ENCODE measurements around the gene PP2D1.
"Not testable (repeated sequence)": the region's sequence is repeated elsewhere in the genome, so short reads cannot be mapped to it uniquely, and the experiment has no call there.

The PP2D1 gene

DNA sequence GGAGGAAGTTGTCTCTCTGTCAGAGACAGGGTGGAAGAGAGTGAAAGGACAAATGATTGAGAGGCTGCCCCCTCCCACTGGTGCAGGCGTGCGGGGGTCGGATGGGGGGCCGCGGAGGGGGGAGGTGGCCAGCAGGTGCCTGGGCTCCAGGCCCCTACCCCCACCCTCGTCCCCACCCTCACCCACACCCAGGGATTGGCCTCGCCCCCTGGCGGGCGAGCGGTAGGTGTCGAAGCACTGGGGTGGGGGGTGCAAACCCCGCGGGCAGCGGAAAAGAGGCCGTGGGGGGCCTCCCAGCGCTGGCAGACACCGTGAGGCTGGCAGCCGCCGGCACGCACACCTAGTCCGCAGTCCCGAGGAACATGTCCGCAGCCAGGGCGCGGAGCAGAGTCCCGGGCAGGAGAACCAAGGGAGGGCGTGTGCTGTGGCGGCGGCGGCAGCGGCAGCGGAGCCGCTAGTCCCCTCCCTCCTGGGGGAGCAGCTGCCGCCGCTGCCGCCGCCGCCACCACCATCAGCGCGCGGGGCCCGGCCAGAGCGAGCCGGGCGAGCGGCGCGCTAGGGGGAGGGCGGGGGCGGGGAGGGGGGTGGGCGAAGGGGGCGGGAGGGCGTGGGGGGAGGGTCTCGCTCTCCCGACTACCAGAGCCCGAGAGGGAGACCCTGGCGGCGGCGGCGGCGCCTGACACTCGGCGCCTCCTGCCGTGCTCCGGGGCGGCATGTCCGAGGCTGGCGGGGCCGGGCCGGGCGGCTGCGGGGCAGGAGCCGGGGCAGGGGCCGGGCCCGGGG is 27.9 kb upstream of the PP2D1 start, which contains the start of gene KAT2B:
TSS of gene KAT2B (plus strand) at position 682 of the 783 bp plus-strand sequence. CDS start at position 714, 32 bp downstream.
- peak; percentile 69 to 72 for DNase-seq (ENCODE audit: low read depth in 2 of 2)

DNA sequence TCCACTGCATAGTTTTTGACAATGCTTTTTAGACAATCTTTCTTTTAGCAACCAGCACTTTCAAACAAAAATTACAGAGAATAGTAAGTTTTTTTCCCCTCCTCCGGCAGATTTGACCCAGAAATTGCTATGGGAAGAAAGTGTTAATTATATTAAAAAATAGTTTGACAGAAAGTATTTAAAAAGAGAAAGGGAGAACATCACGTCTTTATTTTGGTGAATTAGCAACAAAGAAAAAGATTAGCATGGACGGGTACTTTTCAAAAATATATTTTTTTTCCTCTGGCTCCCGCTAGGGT is 27.4 kb upstream of the PP2D1 start:
- DNase-seq (ENCODE audit: low read depth in 2 of 2) = no peak

DNA sequence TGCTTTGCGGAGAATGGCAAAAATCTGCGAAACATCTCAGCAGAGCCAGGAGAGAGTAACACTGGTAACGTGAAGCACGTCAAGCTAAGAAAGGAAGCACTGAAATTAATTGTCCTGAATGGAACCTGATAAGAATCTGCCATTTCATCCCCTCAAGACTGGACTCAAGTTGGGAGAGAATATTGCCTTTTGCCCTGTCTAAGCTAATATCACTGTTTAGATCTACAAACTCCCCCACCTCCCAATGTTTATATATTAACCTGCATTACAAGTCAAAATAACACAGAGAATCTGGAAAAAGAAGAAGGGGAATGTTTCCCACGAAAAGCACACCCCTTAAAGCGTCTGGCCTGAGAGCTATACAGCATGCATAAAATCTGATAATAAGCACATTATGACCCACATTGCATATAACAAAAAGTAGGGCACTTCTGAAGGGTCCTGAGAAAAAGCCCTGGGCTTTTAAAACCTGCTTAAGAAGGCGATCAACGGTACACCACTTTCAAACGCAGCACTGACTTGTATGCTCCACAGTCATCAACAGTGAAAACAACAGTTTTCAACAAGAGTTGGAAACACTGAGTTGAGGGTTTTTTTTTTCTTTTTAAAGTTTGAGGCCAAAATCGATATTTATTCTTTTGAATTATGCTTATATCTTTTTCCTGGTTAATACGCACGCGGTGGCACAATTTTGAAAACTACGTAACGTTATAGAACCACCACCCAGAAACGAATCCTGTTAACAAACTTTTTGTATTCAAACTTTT is 26.8 kb upstream of the PP2D1 start:
- DNase-seq (ENCODE audit: low read depth in 2 of 2) = no peak

DNA sequence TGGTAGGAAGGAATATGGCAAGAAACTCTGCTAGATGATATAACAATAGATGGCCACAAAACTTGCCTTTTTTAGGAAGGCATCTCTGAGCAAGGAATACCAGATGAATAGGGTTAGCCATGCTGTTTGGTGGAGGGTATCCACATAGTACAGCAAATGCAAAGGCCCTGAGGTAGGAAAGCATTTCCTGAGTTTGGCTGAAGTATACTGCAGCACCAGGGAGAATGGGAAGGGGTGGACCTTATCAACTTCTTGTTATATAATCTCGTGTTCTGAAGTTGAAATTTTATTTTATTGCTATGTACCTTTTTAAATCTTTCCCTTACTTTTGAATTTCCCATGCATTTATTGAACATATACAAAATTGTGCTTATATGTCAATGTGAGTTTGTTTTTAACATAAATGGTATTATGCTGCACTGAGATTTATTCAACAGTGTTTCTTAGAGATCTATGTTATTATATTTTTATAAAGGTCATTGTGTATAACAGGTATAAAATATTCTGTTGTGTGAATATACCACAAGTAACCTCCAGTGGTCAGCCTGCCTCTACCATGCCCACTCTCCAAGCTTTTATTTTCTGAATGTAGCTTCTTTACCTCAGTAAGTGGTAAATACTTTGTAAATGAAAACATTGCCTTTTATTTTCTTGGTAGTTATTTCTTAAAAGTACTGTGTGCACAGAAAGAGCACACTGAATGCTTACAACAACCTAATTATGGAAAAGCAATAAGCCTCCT is 25.4 kb upstream of the PP2D1 start:
- no peak for DNase-seq (ENCODE audit: low read depth in 2 of 2)

DNA sequence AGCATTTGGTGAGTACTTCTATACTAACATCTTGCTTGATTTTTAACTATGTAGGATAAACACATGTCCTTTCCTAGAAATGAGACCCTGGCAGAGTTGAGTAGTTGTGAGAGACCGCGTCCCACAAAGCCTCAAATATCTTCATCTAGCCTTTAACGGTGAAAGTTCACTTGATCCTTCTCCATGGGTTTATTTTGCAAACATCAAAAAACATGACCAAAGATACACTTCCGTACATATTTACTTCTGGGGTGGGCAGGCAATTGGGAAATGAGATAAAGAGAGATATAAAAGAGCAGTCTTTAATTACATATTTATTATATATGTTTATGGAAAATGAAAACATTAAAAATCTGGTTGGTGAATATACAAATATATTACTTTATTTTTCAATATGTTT is 23.0 kb upstream of the PP2D1 start:
- DNase-seq (ENCODE audit: low read depth in 2 of 2) = no peak

DNA sequence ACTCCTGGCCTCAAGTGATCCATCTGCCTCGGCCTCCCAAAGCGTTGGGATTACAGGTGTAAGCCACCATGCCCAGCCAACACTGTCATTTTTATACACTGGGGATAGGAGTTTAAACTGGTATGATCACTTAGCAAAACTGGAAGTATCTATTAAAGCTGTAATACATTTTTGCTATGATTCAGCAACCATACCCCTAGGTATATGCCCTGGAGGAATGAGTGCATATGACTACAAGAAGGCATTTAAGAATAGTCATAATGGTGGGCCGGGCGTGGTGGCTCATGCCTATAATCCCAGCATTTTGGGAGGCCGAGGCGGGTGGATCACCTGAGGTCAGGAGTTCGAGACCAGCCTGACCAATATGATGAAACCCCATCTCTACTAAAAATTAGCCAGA is 19.9 kb upstream of the PP2D1 start:
- not testable (repeated sequence) for DNase-seq (ENCODE audit: low read depth in 2 of 2)

DNA sequence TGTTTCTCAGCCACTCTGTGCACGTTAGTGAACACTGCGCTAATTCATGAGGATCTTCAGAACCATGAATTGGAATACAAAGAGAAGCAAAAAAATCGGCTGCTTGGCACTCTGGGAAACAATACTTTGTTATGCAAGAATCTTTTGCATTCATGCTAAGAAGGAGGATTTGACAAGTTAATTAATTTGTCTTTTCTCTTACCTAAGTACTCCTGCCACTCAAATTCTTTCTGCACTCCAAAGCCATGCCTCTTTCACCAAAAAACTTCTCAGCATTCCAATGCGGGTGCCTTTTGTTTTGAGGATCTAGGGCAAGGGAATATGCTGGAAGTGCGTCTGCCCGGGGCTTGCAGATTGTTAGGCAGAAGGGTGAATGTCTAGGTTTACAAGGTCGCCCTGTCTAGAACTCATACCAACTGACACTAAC is 16.9 kb upstream of the PP2D1 start:
- DNase-seq (ENCODE audit: low read depth in 2 of 2) = no peak

DNA sequence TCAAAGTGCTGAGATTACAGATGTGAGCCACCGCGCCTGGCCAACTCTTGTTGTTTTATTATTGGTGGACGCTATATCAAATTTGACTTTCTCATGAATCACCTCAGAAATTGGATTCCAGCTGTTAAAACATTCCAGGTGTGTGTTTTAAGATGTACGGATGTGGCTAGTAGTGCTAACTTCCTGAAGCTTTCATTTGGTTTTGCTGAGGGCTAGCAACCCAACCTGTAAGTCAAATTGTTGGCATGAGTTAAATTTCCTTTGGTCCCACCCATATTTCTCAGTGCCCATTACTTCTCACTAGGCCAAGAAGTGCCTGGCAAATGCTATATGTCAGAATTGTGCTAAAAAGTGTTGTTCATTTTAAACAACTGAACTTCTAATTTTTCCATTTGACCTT is 15.1 kb upstream of the PP2D1 start:
- no peak for DNase-seq (ENCODE audit: low read depth in 2 of 2)

DNA sequence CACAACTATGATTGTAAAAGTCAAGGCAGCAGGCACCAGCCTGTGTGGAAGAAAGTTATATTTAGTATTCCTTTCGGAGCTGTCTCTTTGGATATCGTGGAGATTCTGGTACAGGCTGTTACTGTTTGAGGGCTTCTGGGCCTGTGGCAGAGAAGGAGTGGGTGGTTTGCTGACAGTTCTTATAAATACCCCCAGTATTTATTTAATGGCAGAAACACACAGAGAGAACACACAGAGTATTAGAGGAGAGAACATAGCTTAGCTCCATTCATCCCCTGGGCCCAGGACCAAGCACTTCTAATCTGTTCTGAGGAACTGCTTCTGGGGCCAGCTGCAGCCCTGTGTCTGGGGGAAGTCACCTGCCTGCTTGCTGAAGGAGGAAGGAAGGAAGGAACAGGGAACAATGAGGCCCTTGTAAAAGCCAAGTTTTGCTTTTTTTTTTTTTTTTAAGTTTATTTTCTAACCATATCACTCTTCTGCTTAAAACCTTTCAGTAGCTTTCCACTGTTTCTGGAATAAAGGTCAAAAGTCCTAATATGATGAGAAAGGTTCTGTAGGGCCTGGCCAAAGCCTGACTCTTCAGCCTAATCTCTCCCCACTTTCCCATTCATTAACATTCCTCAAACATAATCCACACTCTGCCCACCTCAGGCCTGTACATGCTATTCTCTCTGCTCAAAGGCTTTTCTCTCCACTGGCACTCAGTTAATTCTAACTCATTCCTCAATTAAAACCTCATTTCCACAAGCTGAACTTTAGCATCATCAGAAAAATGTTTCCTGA is 11.8 kb upstream of the PP2D1 start:
- no peak for DNase-seq (ENCODE audit: low read depth in 2 of 2)

DNA sequence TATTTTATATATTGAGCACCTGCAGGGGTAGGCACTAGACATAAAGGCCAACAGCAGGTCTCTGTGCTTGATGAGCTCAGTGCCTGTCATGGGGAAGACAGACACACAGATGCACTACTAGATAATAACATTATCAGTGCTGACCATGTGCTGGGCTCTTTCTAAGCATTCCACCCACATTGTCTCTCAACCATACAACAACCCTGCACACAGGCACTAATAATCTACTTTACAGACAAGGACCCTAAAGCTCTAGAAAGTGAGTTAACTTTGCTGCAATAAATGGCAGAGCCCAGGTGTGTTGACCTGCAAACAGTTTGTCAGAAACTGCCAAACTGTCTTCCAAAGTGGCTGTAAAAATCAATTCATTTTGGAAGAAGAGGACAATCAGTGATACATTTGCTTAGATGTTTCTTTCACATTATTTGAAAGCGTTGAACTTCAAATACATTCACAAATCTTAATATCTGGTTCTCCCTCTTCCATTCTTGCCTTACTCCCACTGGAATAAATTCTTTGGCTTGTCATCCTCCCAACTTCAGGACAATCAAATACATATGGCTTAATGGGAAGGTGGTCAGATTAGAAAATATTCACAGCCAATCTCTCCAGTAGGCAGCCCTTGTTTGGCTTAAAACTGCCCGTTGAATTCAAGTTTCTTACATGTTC is 11.0 kb upstream of the PP2D1 start:
- DNase-seq (ENCODE audit: low read depth in 2 of 2) = no peak

DNA sequence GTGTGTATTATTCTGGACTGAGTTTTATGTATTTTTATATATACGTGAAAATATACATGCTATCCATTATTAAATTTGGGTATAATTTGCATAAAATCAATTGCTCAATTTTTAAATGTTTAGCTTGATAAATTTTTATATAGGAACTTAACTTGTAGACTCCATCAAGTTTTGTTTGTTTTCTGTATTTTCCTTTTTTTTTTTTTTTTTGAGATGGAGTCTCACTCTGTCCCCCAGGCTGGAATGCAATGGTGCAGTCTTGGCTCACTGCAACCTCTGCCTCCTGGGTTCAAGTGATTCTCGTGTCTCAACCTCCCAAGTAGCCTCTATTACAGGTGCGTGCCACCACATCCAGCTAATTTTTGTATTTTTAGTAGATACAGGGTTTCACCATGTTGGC is 4.0 kb upstream of the PP2D1 start:
- DNase-seq (ENCODE audit: low read depth in 2 of 2) = not testable (repeated sequence)

DNA sequence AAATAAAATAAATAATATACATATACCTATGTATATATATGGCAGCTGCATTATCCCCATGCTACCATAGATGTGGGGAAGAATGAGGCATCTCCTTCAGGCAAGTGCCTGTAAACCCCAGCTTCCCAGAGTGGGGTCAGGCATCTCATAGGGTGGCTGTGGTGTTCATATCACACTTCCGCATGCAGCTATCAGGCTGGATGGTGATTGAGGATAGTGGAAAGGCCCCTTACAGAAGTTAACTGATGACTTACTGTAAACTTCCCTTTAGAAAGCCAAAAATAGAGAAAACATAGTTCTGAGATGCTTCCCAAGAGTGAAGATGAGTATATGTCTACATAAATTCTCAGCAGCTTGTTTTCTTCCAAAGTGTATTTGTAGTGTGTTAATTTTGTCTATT is 3.5 kb upstream of the PP2D1 start:
- no peak for DNase-seq (ENCODE audit: low read depth in 2 of 2)

DNA sequence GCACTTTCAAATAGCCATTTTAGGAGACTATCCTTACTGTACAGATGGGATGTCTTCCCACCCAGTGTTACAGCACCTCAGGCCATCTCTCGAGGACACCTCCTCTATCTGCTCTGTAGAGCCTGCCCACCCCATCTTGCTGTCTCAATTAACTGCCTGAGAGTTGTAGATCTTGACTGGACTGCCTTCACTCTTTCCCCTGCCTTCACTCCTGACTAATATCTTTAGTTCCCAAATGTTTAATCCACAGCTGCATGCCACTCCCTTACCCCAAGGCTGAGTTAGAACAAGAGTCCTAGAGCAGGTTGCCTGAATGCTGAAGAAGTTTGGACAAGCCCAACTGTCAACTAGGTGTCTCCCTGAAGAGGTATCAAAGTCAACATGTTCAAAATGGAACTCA is 1.3 kb upstream of the PP2D1 start:
- DNase-seq (ENCODE audit: low read depth in 2 of 2) = no peak

DNA sequence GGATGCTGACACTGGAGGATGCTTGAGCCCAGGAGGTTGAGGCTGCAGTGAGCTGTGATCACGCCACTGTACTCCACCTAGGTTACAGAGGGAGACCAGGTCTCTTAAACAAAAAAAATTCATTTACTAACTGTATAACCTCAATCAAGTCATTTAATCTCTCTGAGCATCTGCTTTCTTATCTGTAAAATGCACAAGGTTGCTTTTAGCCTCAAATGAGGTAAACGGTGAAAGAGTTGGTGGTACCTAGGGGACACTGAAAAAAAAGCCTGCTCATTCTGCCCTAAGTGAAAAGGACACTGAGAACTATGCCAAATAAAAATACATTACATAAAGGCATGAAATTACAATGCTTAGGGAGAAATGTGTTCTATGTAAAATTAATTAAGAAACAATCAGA is 3.4 kb downstream of the PP2D1 start:
- no peak for DNase-seq (ENCODE audit: low read depth in 2 of 2)

DNA sequence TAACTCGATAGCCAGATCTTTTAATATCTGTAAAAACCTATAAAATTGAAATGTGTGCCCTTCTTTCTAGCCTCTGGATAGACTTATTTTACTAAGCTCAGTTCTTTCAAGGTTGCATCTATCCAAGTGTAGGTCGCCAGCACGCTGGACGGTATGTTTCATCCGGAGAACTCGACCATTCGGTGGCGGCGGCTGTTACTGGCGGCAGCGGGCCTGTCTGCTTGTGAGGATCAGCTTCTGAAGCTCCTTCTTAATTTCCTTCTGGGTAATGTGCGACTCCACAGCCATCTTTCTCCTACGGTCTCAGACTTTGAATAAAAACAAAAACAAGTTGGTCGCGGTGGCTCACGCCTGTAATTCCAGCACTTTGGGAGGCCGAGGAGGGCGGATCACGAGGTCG is 4.1 kb downstream of the PP2D1 start:
- no peak for DNase-seq (ENCODE audit: low read depth in 2 of 2)

DNA sequence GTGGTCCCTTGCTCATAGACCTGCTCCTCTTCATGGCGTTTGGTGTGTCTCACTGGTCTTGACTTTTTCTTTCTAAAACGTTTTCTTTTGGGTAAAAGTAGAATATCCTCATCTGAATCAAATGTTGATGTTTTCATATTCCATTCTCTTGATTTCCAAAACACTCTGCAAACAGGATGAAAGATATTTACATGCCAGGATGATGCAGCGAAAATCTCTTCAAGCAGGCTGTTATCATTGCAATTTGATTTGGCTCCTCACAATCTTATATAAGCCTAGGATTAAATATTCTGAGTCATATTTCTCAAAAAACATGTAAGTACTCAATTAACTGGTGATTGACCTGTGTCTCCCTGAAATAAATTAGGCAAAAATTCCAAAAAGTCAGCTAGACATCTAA is 10.1 kb downstream of the PP2D1 start:
- DNase-seq (ENCODE audit: low read depth in 2 of 2) = no peak

DNA sequence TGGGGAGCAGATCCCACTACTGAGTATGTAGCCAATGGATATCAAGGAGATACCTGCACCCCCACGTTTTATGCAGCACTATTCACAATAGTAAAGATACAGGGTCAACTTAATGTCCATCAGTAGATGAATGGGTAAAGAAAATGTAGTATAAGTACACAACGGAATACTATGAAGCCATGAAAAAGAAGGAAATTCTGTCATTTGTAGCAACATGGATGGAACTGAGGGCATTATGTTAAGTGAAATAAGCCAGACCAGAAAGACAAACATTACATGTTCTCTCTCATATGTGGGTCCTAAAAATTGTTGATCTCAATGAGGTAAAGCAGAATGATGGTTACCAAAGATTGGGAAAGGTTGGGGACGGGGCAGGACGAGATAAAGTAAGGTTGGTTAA is 14.6 kb downstream of the PP2D1 start:
- no peak for DNase-seq (ENCODE audit: low read depth in 2 of 2)

DNA sequence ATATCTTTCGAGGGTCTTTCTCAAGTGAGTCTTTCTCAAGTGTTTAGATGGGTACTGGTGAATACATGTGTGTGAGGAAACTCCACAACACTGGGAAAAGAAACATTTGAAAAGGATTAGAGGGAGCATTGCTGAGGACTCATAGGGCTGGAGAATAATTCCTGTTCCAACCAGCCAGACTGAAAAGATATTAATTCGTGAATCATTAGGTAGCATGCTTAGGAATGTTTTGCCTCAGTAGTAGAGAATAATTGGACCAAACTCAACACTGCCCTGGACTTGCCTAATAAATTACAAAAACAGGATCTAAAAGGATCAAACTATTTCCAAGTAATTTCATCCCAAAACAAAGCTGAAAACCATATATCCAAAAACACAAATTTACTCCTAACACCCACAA is 17.3 kb downstream of the PP2D1 start:
- DNase-seq (ENCODE audit: low read depth in 2 of 2) = no peak

DNA sequence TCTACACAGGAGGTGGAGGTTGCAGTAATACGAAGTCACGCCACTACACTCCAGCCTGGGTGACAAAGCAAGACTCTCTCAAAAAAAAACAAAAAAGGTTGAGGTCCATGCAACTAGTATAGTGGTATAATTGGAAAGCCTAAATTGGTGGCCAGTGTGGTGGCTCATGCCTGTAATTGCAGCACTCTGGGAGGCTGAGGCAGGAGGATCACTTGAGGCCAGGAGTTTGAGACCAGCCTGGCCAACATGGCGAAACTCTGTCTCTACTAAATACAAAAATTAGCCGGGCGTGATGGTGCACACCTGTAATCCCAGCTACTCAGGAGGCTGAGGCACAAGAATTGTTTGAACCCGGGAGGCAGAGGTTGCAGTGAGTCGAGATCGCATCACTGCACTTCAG is 23.2 kb downstream of the PP2D1 start:
- DNase-seq (ENCODE audit: low read depth in 2 of 2) = not testable (repeated sequence)

DNA sequence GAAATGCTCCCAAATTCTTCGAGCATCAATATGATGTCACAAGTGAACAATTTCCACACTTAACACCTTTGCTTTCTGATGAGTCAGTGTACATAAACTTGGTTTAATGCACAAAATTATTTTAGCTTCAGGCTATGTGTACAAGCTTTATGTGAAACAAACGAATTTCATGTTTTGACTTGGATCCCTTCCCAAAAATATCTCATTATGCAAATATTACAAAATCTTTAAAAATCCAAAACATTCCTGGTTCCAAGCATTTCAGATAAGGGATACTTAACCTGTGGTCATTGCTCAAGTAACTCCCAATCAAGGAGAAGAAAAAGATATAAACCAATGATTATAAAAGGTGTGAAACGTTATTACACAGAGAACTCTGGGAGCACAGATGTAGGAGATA is 40.0 kb downstream of the PP2D1 start:
- no peak for DNase-seq (ENCODE audit: low read depth in 2 of 2)

DNA sequence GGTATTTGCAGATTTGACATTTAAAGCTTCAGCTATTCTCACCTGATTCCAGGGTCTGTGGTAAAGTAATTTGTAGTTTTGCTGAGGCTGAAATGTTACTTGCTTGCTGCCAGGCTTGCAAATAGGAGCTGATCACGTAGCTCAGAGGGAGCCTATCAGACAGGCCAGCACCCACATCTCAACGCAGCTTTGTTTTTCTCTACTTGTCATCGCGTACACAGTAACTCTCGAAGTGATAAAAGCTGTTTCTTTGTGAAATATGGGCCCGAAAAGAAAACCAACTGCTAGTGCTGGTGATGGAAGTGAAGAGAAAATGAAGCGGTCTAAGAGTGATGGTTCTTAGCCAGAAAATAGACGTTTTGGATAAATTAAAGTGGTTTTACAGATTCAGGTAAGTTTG is 41.7 kb downstream of the PP2D1 start:
- DNase-seq (ENCODE audit: low read depth in 2 of 2) = no peak
